HEK293 (cell line): ENCODE measurements around the gene TAX1BP1.

Experiments
- CTCF ChIA-PET: fragments of 350-600 bp; formaldehyde crosslinking; extraction: SDS; loops from one replicate; lab custom pipeline; 2021; ENCODE audit warnings: antibody characterized with exemption; lab: Yijun Ruan, JAX
- POLR2A ChIA-PET: fragments of 300-600 bp; formaldehyde crosslinking; extraction: SDS; loops from one replicate; lab custom pipeline; 2020; ENCODE audit warnings: antibody characterized with exemption, inconsistent platforms; lab: Yijun Ruan, JAX
- H3K27ac ChIP-seq: fragments of 200-500 bp; sonication (Bioruptor generic); 2 replicates; pipeline ENCODE4 v1.5.1; 2014; ENCODE audit warnings: low read depth, low read length, control low read depth, inconsistent platforms; ENCODE audit errors: extremely low read depth
- H3K36me3 ChIP-seq, 2 experiments: fragments of 200-500 bp in 1 of 2; sonication (Bioruptor generic) in 1 of 2; 1 replicate in 1 of 2; 2 replicates in 1 of 2; pipeline ENCODE4 v1.5.1; 2014 to 2017; ENCODE audit warnings: inconsistent platforms in 2 of 2, low read length in 2 of 2; ENCODE audit not compliant: control insufficient read depth in 2 of 2, insufficient read depth in 1 of 2
- H3K4me1 ChIP-seq: fragments of 200-500 bp; sonication (Bioruptor generic); 2 replicates; pipeline ENCODE4 v1.5.1; 2014; ENCODE audit warnings: mild to moderate bottlenecking, low read length, inconsistent platforms; ENCODE audit not compliant: control insufficient read depth, insufficient read depth
- H3K4me3 ChIP-seq: 2 replicates; pipeline ENCODE4 v1.5.1; 2011; ENCODE audit warnings: low read depth, mild to moderate bottlenecking, control low read depth, low read length, moderate library complexity
- H3K9me3 ChIP-seq: fragments of 200-500 bp; sonication (Bioruptor generic); 2 replicates; pipeline ENCODE4 v1.5.1; 2014; ENCODE audit warnings: low read depth, low read length, inconsistent platforms; ENCODE audit not compliant: control insufficient read depth, insufficient read depth
- HIC1 ChIP-seq: fragments of 450-650 bp; formaldehyde crosslinking; IDR thresholded peaks from 2 replicates; pipeline ENCODE4 v1.5.1; 2016; ENCODE audit warnings: missing biosample characterization, missing genetic modification characterization
- KLF7 ChIP-seq: fragments of 450-650 bp; formaldehyde crosslinking; IDR thresholded peaks from 2 replicates; pipeline ENCODE4 v1.5.1; 2016; ENCODE audit warnings: missing biosample characterization, missing genetic modification characterization, borderline replicate concordance
- SCRT1 ChIP-seq: fragments of 450-650 bp; formaldehyde crosslinking; IDR thresholded peaks from 2 replicates; pipeline ENCODE4 v1.5.1; 2016; ENCODE audit warnings: missing biosample characterization, missing genetic modification characterization, borderline replicate concordance
- SCRT2 ChIP-seq: fragments of 450-650 bp; formaldehyde crosslinking; IDR thresholded peaks from 2 replicates; pipeline ENCODE4 v1.5.1; 2016; ENCODE audit warnings: missing biosample characterization, missing genetic modification characterization
- ZBTB11 ChIP-seq: fragments of 450-650 bp; formaldehyde crosslinking; conservative IDR thresholded peaks from 2 replicates; pipeline ENCODE4 v1.5.1; 2016; ENCODE audit warnings: low read depth, missing biosample characterization, missing genetic modification characterization
- ZBTB6 ChIP-seq: fragments of 450-650 bp; formaldehyde crosslinking; IDR thresholded peaks from 2 replicates; pipeline ENCODE4 v1.5.1; 2017; ENCODE audit warnings: missing biosample characterization, missing genetic modification characterization
- ZNF155 ChIP-seq: fragments of 450-650 bp; formaldehyde crosslinking; IDR thresholded peaks from 2 replicates; pipeline ENCODE4 v1.5.1; 2016; ENCODE audit warnings: missing biosample characterization, missing genetic modification characterization
- ZNF701 ChIP-seq: fragments of 450-650 bp; formaldehyde crosslinking; IDR thresholded peaks from 2 replicates; pipeline ENCODE4 v1.5.1; 2016; ENCODE audit warnings: missing biosample characterization, missing genetic modification characterization
- TF ChIP-seq, protein P1 (sequence below): fragments of 450-650 bp; formaldehyde crosslinking; IDR thresholded peaks from 2 replicates; pipeline ENCODE4 v1.5.1; 2016; ENCODE audit warnings: missing biosample characterization, missing genetic modification characterization

The TAX1BP1 gene

GRCh38 chr7:27709137-27710075 lies 30.6 kb upstream of the TAX1BP1 start:
- ChIA-PET POLR2A (interaction anchor here (0.6 kb wide), 1 partner anchor 31 kb away, joined by 3 read pairs; no protein-coding TSS in a partner anchor), CTCF (interaction anchor here (0.6 kb wide), 1 partner anchor 194 kb away, joined by 4 read pairs; no protein-coding TSS in a partner anchor)
- H3K36me3 ChIP-seq = no peaks in the 10 kb centered on the region
- no peak overlapping the region for H3K27ac ChIP-seq
- no peak overlapping the region for H3K4me3 ChIP-seq
- TF ChIP-seq SCRT2 (tag by site-specific recombination) (peak; percentile 77), ZNF155 (no peak), SCRT1 (tag by site-specific recombination) (peak; percentile 60)
- TF ChIP-seq, all 188 proteins: peak for 2
- Histone ChIP-seq H3K4me1 (no peaks in the 10 kb centered on the region), H3K9me3 (no peaks in the 10 kb centered on the region)

DNA sequence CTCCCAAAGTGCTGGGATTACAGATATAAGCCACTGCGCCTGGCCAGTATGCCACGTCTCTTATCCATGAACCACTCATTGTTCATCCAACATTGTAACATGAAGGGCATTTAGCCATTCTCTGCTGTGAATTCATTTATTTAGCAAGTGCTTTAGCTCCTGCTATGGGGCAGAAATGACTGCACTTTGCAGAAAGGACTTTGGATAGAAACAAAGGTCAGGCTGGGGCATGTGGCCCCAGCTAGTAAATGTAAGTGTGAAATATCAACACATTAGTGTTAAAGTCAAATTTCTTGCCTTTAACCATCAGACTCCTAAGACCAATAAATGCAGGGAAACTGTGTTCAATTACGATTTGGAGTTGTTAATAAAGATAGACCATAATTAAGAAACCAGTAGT lies 27.7 kb upstream of the TAX1BP1 start:
- CTCF ChIA-PET = no interaction called here
- POLR2A ChIA-PET = no interaction called here

More for the DNA sequence above, 27.7 kb upstream of the TAX1BP1 start:
- Histone ChIP-seq H3K27ac (no peak overlapping the region), H3K4me1 (no peaks in the 10 kb centered on the region), H3K4me3 (no peak overlapping the region), H3K36me3 (no peaks in the 10 kb centered on the region), H3K9me3 (no peaks in the 10 kb centered on the region)
- TF ChIP-seq ZBTB11 (tag by site-specific recombination) (no peak), ZBTB6 (tag by site-specific recombination) (no peak), KLF7 (no peak), ZNF701 (no peak), HIC1 (no peak)
- TF ChIP-seq, protein P1, sequence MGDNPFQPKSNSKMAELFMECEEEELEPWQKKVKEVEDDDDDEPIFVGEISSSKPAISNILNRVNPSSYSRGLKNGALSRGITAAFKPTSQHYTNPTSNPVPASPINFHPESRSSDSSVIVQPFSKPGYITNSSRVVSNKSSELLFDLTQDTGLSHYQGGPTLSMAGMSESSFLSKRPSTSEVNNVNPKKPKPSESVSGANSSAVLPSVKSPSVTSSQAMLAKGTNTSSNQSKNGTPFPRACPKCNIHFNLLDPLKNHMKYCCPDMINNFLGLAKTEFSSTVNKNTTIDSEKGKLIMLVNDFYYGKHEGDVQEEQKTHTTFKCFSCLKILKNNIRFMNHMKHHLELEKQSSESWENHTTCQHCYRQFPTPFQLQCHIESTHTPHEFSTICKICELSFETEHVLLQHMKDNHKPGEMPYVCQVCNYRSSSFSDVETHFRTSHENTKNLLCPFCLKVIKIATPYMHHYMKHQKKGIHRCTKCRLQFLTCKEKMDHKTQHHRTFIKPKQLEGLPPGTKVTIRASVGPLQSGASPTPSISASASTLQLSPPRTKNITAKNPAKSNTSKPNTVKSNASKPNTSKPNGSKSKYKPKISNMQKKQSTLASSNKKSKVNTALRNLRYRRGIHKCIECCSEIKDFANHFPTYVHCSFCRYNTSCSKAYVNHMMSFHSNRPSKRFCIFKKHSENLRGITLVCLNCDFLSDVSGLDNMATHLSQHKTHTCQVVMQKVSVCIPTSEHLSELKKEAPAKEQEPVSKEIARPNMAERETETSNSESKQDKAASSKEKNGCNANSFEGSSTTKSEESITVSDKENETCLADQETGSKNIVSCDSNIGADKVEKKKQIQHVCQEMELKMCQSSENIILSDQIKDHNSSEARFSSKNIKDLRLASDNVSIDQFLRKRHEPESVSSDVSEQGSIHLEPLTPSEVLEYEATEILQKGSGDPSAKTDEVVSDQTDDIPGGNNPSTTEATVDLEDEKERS (tag by site-specific recombination) = no peak
